DND-41 (cell line): Measurements from ENCODE around the gene UGT1A5.
"Not testable (repeated sequence)": the region's sequence is repeated elsewhere in the genome, so short reads cannot be mapped to it uniquely, and the experiment has no call there.

ENCODE experiments used
- ATAC-seq: fragments of 200-7000 bp; cut with Tn5 transposase; 3 replicates; pipeline ENCODE4 v1.9.1; 2021; ENCODE audit warnings: low read depth; ENCODE audit not compliant: insufficient read depth
- DNase-seq: peaks from one replicate; pipeline ENCODE4 v3.0.0-alpha.2; 2020
- H2AFZ ChIP-seq: 2 replicates; pipeline ENCODE4 v1.6.0; 2012; ENCODE audit warnings: low read depth, low read length
- H3K27ac ChIP-seq: 2 replicates; pipeline ENCODE4 v1.5.1; 2012; ENCODE audit warnings: low read length, inconsistent platforms
- H3K27me3 ChIP-seq: fragments of 200-600 bp; sonication (generic); 2 replicates; pipeline ENCODE4 v1.6.0; 2012; ENCODE audit warnings: low read length, mild to moderate bottlenecking, inconsistent platforms; ENCODE audit not compliant: insufficient read depth, poor library complexity
- H3K36me3 ChIP-seq: 2 replicates; pipeline ENCODE4 v1.5.1; 2012; ENCODE audit warnings: low read length, inconsistent platforms; ENCODE audit not compliant: insufficient read depth
- H3K4me1 ChIP-seq: 2 replicates; pipeline ENCODE4 v1.5.1; 2012; ENCODE audit warnings: mild to moderate bottlenecking, low read length; ENCODE audit not compliant: insufficient read depth
- H3K4me2 ChIP-seq: 2 replicates; pipeline ENCODE4 v1.6.0; 2012; ENCODE audit warnings: mild to moderate bottlenecking, moderate library complexity, low read length, inconsistent platforms; ENCODE audit not compliant: insufficient read depth
- H3K4me3 ChIP-seq, 2 experiments: fragments of 200-600 bp in 1 of 2; shearing (Covaris generic) in 1 of 2; 2 replicates each; pipeline ENCODE4 v1.5.1; 2012 to 2016; ENCODE audit warnings: inconsistent platforms in 2 of 2, low read length in 2 of 2, mild to moderate bottlenecking in 2 of 2, low read depth in 1 of 2, moderate library complexity in 1 of 2
- H3K79me2 ChIP-seq: 2 replicates; pipeline ENCODE4 v1.6.0; 2012; ENCODE audit warnings: low read length, inconsistent platforms; ENCODE audit not compliant: insufficient read depth
- H3K9ac ChIP-seq: 2 replicates; pipeline ENCODE4 v1.6.0; 2012; ENCODE audit warnings: low read depth, mild to moderate bottlenecking, inconsistent platforms, low read length, moderate library complexity
- H3K9me3 ChIP-seq: 2 replicates; pipeline ENCODE4 v1.5.1; 2012; ENCODE audit warnings: low read length, moderate library complexity, mild to moderate bottlenecking, inconsistent platforms; ENCODE audit not compliant: insufficient read depth, severe bottlenecking
- H4K20me1 ChIP-seq: 2 replicates; pipeline ENCODE4 v1.6.0; 2012; ENCODE audit warnings: low read length; ENCODE audit not compliant: insufficient read depth
- EZH2 ChIP-seq: IDR thresholded peaks from 3 replicates; pipeline ENCODE4 v1.6.1; 2012; ENCODE audit warnings: borderline replicate concordance, low read depth, mild to moderate bottlenecking, moderate library complexity, low read length, inconsistent platforms; ENCODE audit not compliant: severe bottlenecking
- TF ChIP-seq, protein P1 (sequence below): IDR thresholded peaks from 2 replicates; pipeline ENCODE4 v1.5.1; 2012; ENCODE audit warnings: borderline replicate concordance, low read length, moderate library complexity, mild to moderate bottlenecking; ENCODE audit not compliant: poor library complexity, severe bottlenecking; ENCODE audit errors: extremely low read depth

The UGT1A5 gene

DNA sequence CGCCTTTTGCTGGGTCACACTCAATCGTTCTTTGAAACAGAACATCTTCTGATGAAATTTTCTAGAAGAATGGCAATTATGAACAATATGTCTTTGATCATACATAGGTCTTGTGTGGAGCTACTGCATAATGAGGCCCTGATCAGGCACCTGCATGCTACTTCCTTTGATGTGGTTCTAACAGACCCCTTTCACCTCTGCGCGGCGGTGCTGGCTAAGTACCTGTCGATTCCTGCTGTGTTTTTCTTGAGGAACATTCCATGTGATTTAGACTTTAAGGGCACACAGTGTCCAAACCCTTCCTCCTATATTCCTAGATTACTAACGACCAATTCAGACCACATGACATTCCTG, 532 bp downstream of the UGT1A5 start:
- Histone ChIP-seq H3K4me2 (no peak overlapping the region), H3K36me3 (no peaks in the 10 kb centered on the region), H3K4me1 (no peaks in the 10 kb centered on the region), H2AFZ (no peak overlapping the region), H3K27me3 (peaks cover 7% of the 10 kb centered on the region), H3K27ac (no peak overlapping the region), H4K20me1 (no peaks in the 10 kb centered on the region), H3K9ac (no peak overlapping the region), H3K4me3 (no peak overlapping the region), H3K79me2 (no peaks in the 10 kb centered on the region), H3K9me3 (no peaks in the 10 kb centered on the region)
- ATAC-seq, result no peak; the same call in 2 of the 3 replicates
- peak; percentile 10 for DNase-seq
- TF ChIP-seq, protein P1, sequence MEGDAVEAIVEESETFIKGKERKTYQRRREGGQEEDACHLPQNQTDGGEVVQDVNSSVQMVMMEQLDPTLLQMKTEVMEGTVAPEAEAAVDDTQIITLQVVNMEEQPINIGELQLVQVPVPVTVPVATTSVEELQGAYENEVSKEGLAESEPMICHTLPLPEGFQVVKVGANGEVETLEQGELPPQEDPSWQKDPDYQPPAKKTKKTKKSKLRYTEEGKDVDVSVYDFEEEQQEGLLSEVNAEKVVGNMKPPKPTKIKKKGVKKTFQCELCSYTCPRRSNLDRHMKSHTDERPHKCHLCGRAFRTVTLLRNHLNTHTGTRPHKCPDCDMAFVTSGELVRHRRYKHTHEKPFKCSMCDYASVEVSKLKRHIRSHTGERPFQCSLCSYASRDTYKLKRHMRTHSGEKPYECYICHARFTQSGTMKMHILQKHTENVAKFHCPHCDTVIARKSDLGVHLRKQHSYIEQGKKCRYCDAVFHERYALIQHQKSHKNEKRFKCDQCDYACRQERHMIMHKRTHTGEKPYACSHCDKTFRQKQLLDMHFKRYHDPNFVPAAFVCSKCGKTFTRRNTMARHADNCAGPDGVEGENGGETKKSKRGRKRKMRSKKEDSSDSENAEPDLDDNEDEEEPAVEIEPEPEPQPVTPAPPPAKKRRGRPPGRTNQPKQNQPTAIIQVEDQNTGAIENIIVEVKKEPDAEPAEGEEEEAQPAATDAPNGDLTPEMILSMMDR, result no peak
- TF ChIP-seq EZH2, result no peak

DNA sequence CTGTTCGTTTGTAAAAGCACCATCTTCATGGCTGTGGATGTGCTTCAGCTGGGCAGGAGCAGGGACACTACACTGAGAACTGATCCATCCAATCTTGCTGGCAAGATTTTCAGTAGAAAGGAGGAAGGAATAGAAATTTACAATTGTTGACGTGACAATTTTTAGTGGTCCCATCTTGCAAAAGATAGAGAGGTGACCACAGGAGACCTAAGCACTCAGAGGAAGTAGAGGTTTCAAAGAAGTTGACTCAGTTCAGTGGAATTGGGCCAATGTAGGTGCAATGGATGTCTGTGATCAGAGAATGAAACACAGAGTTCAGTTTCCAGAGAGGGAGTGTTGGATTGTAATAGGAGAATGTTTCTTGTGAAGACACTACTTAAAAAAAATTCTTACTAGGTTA, 1.4 kb downstream of the UGT1A5 start:
- Histone ChIP-seq H2AFZ (no peak overlapping the region), H3K9ac (no peak overlapping the region), H3K4me1 (no peaks in the 10 kb centered on the region), H3K36me3 (no peaks in the 10 kb centered on the region), H3K27me3 (peaks cover 7% of the 10 kb centered on the region), H3K4me2 (no peak overlapping the region), H3K27ac (no peak overlapping the region), H4K20me1 (no peaks in the 10 kb centered on the region), H3K9me3 (no peaks in the 10 kb centered on the region), H3K79me2 (no peaks in the 10 kb centered on the region), H3K4me3 (no peak overlapping the region)
- DNase-seq (no peak), ATAC-seq (no peak)
- TF ChIP-seq EZH2, result no peak
- TF ChIP-seq, protein P1, result no peak

DNA sequence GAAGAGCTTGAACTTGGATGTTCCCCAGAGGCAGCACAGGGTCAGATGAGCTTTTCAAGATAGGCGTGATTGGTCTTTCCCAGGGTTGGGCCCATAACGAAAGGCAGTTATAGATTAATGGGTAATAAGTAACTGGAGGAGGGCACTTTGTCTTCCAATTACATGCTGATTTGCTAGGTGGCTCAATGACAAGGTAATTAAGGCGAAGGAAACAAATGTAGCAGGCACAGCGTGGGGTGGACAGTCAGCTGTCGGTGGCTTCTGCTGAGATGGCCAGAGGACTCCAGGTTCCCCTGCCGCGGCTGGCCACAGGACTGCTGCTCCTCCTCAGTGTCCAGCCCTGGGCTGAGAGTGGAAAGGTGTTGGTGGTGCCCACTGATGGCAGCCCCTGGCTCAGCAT, 5.8 kb downstream of the UGT1A5 start, which contains the start of gene UGT1A4:
Gene UGT1A4, plus strand, starts transcription at position 185 of the 400 bp plus-strand sequence. Its CDS starts 85 bp downstream, at position 270.
- H3K27ac ChIP-seq, result no peak within 1 kb of the TSS
- H4K20me1 ChIP-seq, result no peaks in the 10 kb centered on the region
- no peak within 1 kb of the TSS for H2AFZ ChIP-seq
- no peaks in the 10 kb centered on the region for H3K79me2 ChIP-seq
- no peak for DNase-seq
- no peaks in the 10 kb centered on the region for H3K36me3 ChIP-seq
- peaks cover 7% of the 10 kb centered on the region for H3K27me3 ChIP-seq
- no peak within 1 kb of the TSS for H3K4me2 ChIP-seq
- H3K9ac ChIP-seq, result no peak within 1 kb of the TSS
- no peaks in the 10 kb centered on the region for H3K4me1 ChIP-seq
- no peak within 1 kb of the TSS for H3K4me3 ChIP-seq
- H3K9me3 ChIP-seq, result no peaks in the 10 kb centered on the region
- TF ChIP-seq EZH2, result no peak
- TF ChIP-seq, protein P1, result no peak
- no peak for ATAC-seq

DNA sequence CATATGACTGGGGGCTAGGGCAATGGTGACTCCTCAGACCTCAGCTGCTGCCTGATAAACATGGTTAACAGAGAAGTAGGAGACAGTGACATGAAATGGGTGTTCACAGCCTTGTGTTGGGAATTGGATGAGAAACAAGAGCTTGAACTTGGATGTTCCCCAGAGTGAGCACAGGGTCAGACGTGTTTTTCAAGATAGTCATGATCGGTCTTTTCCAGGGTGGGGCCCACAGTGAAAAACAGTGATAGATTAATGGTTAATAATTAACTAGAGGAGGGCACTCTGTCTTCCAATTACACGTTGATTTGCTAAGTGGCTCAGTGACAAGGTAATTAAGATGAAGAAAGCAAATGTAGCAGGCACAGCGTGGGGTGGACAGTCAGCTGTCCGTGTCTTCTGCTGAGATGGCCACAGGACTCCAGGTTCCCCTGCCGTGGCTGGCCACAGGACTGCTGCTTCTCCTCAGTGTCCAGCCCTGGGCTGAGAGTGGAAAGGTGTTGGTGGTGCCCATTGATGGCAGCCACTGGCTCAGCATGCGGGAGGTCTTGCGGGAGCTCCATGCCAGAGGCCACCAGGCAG, 16.1 kb downstream of the UGT1A5 start, which contains the start of gene UGT1A3:
Gene UGT1A3, plus strand, starts transcription at position 320 of the 579 bp plus-strand sequence. Its CDS starts 85 bp downstream, at position 405.
- ATAC-seq, result no peak
- TF ChIP-seq, protein P1, result no peak
- no peak for TF ChIP-seq EZH2
- H3K36me3 ChIP-seq, result no peaks in the 10 kb centered on the region

DNA sequence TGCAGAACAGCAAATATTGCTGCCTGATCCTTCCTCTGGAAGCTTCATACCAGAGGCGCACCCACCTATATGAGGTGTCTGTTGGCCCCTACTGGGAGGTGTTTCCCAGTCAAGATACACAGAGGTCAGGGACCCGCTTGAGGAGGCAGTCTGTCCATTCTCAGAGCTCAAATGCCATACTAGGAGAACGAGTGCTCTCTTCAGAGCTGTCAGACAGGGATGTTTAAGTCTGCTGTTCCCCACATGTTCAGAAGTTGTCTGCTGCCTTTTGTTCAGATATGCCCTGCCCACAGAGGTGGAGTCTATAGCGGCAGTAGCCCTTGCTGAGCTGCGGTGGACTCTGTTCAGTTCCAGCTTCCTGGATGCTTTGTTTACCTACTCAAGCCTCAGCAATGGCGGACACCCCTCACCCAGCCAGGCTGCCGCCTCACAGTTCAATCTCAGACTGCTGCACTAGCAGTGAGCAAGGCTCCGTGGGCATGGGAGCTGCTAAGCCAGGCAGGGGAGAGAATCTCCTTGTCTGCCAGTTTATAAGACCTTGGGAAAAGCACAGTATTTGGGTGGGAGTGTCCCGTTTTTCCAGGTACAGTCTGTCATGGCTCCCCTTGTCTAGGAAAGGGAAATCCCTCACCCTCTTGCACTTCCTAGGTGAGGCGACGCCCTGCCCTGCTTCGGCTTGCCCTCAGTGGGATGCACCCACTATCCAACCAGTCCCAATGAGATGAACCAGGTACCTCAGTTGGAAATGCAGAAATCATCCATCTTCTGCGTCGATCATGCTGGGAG, 24.4 kb downstream of the UGT1A5 start:
- H3K9me3 ChIP-seq, H3K4me2 ChIP-seq, ATAC-seq, H3K36me3 ChIP-seq, H4K20me1 ChIP-seq, H3K27me3 ChIP-seq, H3K9ac ChIP-seq, H2AFZ ChIP-seq, H3K4me1 ChIP-seq, H3K4me3 ChIP-seq, H3K79me2 ChIP-seq, H3K27ac ChIP-seq, DNase-seq: not testable (repeated sequence)

More for the DNA sequence above, 16.1 kb downstream of the UGT1A5 start, which contains the start of gene UGT1A3:
- Histone ChIP-seq H3K27ac (no peak within 1 kb of the TSS), H4K20me1 (no peaks in the 10 kb centered on the region), H3K9ac (no peak within 1 kb of the TSS), H3K4me3 (no peak within 1 kb of the TSS), H3K27me3 (no peaks in the 10 kb centered on the region), H3K4me2 (no peak within 1 kb of the TSS), H3K4me1 (no peaks in the 10 kb centered on the region), H3K9me3 (no peaks in the 10 kb centered on the region), H2AFZ (no peak within 1 kb of the TSS), H3K79me2 (no peaks in the 10 kb centered on the region)
- no peak for DNase-seq
